ENCODE measurements around the gene SORCS2.
"Not testable (repeated sequence)": the region's sequence is repeated elsewhere in the genome, so short reads cannot be mapped to it uniquely, and the experiment has no call there.

The SORCS2 gene

DNA sequence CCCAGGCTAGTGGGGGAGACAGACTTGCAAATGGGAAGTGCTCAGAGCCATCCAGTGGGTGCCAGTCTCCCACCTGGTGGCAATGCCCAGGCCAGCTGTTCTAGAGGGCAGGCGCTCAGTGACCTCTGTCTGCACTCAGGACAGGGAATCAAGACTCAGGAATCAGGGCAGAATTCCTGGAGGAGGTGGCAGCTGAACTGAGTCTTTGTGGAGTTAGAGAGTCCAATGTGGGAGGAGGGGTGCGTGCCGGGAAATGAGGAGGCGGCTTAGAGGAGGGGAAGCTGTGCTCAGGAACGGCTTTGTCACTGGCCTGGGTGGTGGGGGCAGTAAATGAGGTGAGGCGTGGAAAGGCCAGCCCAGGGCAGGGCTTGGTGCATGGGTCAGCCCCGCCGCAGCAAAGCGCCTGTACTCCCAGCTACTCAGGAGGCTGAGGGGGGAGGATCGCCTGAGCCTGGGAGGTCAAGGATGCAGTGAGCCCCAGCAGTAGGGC lies 31.3 kb upstream of the SORCS2 start:
- FAIRE-seq, result no peak

DNA sequence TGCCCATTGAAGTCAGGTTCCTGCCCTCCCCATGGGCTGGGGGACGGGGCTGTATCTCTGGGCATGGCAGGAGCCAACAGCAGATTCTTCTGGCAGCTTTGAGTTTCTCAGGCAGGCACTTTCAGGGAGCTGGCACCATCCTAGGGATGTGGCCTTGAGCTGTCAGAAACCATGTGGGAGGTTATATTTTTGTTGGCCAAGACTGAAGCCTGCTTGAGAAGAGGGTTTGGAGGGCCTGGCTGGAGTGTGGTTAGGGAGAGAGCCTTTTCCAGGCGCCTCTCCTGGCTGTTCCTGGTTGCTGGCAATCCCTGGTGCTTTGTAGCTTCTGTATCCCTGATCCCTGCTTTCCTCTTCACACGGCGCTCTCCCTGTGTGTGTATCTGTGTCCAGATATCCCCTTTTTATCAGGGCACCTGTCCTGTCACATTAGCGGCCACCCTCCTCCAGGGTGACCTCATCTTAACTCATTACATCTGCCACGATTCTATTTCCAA lies 30.6 kb upstream of the SORCS2 start:
- no peak for FAIRE-seq

- not testable (repeated sequence) for FAIRE-seq
Measured at GRCh38 chr4:7165056-7165873, 27.1 kb upstream of the SORCS2 start.

DNA sequence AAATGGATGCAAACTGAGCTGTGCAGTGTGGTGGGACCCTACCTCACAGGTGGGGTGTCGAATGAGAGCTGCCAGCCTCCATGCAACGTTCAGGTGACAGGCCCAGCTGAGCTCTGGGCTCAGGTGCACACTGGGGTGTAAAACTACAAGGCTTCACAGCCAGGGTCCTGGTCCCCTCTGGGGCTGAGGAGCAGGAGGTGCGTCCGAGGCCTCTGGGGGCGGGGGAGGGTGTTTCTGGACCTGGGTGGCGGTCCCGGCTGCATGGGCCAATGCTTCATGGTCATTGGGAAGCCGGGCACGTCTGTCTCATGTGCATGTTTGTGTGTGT lies 26.5 kb upstream of the SORCS2 start:
- FAIRE-seq, result no peak

DNA sequence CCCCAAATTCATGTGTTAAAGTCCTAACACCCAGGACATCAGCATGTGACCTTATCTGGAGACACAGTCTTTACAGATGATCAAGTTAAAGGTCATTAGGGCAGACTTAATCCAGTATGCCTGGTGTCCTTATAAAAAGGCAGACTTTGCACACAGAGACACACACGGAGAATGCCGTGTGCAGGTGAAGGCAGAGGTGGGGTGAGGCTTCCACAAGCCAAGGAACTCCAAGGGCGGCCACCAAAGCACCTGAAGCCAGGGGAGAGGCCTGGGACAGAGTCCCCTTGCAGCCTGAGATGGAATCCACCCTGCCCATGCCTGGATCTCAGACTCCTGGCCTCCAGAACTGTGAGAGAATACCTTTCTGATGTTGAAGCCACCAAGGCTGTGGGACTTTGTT lies 26.1 kb upstream of the SORCS2 start:
- FAIRE-seq, result no peak

DNA sequence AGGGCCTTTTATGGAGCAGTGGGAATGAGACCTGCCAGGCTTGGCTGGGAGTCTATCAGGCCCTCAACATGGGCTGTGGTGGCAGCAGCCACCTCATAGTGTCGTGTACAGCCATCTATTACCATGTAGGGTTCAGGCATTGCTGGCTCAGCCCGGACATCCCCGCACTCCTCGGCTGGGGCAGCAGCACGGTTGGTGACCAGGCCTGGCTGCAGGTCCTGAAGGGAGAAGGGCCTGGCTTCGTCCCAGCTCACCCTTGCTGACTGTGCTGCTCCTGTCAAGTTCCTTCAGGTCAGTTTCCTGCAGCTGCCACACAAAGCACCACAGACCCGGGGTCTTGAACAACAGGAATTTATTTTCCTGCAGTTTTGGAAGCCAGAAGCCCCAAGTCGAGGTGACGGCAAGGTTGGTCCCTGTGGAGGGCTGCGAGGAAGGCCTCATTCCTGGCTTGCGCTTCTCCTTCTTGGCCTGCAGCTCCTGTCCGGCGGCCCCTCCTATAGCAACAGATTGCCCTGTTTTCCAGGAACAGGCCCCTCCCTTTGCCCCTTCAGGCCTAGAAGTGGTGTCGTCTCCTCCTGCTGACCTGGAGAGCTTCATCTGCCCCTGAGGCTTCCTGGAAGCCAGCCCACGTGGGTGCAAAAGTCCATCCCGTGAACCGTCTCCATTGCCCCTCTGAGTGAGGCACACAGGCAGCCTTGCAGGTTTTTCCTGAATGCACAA lies 25.2 kb upstream of the SORCS2 start:
- FAIRE-seq, result no peak

DNA sequence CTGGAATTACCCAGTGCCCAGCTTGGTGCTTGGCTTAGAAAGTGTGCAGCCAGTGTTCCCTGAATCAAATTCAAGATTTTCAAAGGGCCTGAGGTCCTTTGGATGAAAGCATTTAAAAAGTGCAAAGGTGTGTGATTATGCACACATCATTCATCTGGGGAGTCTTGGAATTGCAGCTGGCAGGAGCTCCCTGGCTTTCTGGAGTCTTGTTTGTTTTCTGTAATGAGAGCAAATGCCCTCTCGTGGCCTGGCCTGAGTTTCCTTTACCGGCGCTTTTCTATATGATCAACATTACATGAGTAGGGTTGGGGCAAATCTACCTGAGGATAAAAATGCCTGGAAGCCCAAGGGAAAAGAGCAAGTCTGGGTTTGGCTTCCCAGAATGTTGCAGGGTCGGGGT lies 24.6 kb upstream of the SORCS2 start:
- no peak for FAIRE-seq

DNA sequence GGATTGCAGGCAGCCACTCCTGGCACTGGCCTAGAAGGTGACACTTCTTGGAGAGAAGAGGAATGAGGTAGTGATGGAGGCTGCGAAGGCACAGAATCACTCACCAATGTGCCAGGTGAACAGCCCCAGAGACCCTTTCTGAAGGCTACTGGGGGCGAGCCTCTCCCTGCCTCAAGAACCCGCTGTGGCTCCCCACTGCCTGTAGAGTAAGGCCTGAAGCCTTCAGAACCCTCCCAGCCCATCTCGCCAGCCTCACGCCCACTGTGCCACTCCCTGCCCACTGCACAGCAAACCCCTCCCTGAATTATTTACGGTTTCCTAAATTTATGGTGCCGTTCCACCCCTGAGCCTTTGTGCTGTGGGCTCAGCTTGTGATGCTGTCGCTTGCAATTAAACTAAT lies 24.2 kb upstream of the SORCS2 start:
- no peak for FAIRE-seq

GRCh38 chr4:7169134-7169533 lies 23.2 kb upstream of the SORCS2 start:
- FAIRE-seq, result no peak

GRCh38 chr4:7170012-7170411 lies 22.3 kb upstream of the SORCS2 start:
- FAIRE-seq, result no peak

DNA sequence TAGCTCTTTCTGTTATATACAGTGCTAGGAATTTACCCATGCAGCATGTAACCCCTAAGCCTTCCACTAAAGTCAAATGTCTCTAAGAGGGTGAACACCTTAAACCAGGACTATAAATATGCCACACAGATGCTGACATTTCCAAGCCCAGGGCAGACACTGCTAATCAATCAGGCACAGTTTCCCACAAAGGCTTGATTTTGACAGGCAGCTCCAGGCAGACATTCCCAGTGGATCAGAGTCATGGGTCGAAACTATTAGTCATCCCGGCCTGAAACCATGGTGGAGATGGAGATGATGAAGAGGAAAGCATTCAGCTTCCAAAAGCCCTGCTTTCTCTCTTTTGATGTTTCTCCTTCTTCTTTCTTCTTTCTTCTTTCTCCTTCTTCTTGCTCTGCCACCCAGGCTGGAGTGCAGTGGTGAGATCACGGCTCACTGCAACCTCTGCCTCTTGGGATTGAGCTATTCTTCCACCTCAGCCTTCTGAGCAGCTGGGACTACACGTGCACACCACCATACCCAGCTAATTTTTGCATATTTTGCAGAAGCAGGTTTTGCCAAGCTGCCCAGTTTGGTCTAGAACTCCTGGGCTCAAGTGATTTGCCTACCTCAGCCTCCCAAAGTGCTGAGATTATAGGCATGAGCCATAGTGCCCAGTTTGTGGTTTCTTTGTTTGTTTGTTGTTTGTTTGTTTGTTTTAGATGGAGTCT lies 21.0 kb upstream of the SORCS2 start:
- FAIRE-seq, result no peak

DNA sequence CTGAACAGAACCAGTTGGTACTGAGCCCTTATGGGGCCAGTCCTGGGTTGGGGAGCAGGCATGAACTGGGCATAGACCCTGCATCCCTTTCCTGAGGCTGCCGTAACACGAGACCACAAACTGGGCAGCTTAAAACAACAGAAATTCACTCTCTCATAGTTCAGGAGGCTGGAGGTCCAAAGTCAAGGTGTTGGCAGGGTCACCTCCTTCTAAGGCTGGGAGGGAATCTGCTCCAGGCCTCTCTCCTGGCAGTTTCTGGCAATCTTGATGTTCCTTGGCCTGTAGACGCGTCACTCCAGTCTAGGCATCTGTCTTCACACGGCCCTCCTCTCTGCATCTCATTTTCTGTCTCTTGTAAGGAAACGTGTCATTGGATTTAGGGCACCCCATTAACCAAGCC lies 19.8 kb upstream of the SORCS2 start:
- FAIRE-seq, result no peak

DNA sequence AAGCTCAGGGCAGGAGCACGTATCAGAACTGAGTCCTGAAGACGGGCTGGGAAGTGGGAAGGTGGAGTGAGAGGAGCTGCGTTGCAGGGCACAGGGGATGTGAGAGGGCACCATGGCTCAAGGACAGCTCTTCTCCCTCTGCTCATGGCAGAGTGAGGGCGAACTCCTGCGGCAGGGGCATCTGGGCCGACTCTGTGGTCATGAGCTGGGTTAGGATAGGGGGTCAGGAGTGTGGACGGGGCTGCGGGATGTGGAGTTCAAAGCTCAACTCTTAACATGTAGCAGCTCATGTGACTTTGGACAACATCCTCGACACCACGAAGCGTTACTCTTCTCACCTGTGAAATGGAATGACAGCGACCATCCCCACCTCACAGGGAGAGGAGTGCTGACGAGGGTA lies 19.4 kb upstream of the SORCS2 start:
- no peak for FAIRE-seq

DNA sequence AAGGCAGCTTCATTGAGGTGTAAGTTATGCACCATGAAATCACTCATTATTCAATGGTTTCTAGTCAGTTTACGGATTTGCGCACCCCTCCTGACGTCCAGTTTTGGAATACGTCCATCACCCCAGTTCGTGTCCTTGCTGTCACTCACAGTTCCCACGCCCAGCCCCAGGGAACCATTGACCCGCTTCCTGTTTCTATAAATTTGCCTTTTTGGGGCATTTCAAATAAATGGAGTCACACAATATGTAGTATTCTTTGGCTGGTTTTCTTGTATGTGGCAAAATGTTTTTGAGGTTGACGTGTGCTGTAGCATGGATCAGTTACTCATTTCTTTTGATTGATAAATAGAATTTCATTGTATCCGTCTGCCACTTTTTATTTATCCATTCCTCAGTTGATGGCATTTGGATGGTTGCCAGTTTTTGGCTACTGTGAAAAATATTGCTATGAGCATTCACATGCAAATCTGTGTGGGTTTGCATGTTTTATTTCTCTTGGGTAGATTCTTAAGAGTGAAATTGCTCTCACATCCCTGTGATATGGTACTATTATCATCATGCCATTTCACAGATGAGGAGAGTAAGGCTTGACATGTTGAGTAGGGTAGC lies 18.4 kb upstream of the SORCS2 start:
- no peak for FAIRE-seq

- FAIRE-seq, result no peak
Measured at GRCh38 chr4:7179158-7179557, 13.2 kb upstream of the SORCS2 start.

DNA sequence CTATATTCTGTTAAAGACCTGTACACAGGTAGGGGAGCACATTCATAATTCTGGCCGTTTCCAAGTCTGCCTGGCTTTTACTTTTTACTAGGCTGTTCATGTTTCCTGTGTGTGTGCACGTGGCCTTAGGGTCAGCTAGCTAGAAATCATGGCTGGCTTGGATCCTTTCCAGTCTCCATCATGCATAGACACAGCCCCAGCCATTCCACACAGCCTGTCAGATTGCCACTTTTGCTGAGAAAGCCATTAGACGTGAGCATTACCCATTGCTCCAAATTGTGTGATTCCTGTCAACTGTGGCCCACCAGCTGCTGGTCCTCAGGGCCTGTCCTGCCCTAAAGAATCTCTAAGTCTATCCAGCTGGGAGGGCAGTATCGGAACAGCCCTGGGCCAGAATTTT lies 11.4 kb upstream of the SORCS2 start:
- no peak for FAIRE-seq

DNA sequence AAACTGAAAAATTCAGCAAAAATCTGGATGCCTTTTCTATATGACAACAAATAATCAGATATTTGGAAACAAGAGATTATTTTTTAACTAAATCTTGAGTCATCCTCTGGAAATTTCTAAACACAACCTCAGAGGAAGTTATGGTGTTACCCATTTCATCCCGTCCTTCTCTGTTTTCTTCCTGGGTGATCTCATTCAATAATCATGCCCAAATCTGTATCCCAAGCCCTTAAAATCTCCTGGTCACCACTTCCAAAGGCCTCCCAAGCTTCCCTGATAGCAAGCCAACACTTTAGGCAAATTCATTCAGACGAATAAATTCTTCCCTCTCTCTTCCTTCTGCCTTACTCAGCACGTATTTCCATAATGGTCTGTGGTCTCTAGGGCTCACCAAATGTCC lies 9.7 kb upstream of the SORCS2 start:
- FAIRE-seq, result no peak

GRCh38 chr4:7183161-7183560 lies 9.2 kb upstream of the SORCS2 start:
- no peak for FAIRE-seq

- FAIRE-seq, result no peak
Measured at GRCh38 chr4:7183780-7184460, 8.4 kb upstream of the SORCS2 start.

- FAIRE-seq, result no peak
Measured at GRCh38 chr4:7185487-7186030, 6.8 kb upstream of the SORCS2 start.

GRCh38 chr4:7186031-7186430 lies 6.3 kb upstream of the SORCS2 start:
- FAIRE-seq, result no peak

DNA sequence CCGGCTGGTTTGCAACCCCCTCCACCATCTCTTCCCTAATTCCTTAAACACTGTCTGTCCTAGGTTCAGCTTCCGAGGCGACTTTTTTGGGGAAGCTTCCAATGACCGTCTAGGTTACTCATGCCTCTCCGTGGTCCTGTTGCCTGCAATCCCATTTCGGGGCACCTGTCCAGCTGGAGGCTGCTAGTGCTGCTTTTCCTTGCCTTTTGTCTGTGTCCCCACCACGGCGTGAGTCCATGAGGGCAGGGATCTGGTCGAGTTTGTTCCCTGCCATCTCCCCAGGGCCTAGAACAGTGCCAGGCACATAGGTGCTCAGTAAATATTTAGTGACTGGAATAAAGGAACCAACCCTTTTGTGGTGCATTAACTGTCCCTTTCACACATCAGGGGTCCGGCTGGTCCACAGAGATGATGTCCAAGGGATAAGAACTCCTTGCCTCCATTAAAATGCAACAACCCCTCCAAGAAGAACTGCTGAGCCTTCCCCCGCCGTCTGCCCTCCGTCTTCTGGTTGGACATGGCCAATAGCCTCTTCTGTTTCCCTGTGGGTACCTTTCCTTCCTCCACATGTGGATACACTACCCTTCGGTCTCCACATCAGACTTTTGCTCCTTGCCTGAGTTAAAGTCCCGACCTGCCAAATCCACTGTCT lies 5.7 kb upstream of the SORCS2 start:
- no peak for FAIRE-seq

Measured in islet of Langerhans (tissue), 1 donor.